OCI-M2 (cell line): ENCODE results near the gene GSTA3.
"Not testable (repeated sequence)": the region's sequence is repeated elsewhere in the genome, so short reads cannot be mapped to it uniquely, and the experiment has no call there.

Experiments used
- DNase-seq: peaks from one replicate; lab custom pipeline; 2025; ENCODE audit not compliant: unreplicated experiment; lab: John Stamatoyannopoulos, UW

GSTA3 gene

DNA sequence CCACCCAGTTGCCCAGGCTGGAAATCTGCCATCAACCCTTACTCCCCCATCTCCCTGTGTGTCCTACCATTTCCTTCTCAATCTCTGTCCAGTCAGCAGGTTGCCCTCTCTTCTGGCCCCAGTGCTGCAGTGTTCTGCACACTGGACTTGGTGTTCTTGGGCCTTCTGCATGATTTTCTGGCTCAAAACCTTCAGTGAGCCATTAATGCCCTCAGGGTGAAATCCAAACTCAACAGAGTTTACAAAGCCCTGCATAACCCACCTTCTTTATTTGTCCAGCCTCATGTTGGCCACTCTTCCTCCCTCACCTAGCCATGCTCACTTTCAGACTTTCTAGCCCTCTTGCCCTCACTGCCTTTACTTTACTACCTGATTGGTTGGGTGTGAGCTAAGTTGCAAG lies 5.0 kb upstream of the GSTA3 start:
- no peak for DNase-seq

DNA sequence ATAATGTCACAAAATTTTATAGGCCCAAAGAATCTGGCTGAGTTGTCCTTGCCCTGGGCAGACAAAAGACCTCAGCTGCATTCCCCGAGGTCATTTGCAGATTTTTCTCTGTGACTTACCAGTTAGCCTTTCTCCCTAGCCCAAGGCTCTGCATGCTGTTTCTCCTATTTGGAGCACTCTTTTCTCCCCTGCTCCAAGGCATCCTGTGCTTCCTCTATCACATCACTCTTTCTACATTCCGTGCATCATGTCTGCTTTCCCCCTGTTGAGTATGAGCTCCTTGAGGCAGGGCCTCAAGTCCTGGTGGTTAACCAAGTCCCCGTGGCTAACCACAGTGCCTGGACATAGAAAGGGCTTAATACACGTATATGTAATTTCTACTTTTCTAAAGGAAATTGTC lies 593 bp upstream of the GSTA3 start:
- no peak for DNase-seq

DNA sequence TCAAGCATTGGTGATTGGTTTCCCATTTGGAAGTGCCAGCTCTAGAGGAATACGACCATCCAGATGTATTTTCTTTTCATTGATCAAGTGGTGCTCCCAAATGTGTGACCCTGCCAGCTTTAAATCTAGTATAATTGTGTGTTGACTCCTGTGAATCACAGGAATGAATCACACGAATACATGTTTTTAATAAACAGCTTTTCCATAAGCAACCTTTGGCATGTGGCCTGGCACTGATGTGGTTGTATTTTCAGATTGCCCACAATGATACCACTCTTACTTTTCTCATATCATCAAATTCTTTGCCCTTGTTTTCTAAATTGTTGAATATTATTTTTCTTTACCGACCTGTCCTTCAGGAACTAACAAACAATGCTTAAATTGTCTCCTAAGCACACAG lies 367 bp downstream of the GSTA3 start:
- no peak for DNase-seq

- no peak for DNase-seq
Measured at GRCh38 chr6:52908526-52908925, 972 bp downstream of the GSTA3 start.

DNA sequence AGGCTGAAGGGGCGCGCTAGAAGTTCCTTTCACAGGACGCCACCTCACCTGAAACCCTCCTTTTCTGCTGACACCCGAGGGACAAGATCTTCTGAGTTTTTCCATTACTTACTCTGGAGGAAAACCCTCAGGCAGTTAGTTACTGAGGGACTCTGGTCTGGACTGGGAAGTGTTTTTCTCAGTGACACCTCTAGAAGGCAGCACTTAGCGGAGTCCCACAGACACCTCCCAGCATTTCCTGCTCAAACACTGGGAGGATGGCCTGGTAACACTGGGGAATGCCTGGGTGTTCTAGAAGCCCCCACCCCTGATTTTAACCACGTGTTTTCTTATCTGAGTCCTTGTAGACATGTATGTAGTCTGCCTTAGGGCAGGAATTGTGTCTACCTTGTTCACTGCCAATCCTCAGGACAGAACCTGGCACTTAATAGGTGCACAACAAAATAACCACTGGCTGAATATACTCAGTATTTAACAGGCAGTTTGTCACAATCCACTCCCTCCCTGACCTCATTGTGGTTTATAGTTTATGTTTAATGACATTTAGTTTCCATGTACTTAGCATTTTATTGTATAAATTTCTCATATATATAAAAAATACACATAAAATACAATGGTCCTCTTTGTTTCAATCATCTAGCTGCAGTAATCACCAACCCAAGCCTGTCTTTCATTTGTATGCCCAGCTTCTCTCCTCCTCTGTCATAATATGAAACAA lies 4.8 kb downstream of the GSTA3 start:
- no peak for DNase-seq

DNA sequence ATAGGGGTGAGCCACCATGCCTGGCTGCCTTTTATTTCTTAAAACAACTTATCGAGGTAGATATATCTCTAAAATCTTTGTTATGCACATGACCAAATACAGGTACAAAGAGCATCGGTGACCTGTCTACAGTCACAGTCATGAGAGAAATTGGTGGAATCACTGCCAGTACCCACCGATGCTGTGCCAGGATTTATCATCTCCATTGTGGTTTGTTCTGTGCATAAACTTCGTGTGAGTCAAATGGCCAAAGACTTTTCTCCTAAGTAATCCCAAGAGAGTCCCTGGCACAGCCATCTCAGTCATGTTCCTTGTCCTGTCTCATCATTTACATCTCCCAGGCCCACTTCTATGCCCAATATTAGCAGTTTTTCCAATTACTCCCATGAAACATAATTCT lies 9.0 kb downstream of the GSTA3 start:
- no peak for DNase-seq

GRCh38 chr6:52895790-52896189 lies 13.7 kb downstream of the GSTA3 start:
- DNase-seq: not testable (repeated sequence)

GRCh38 chr6:52894285-52894684 lies 15.2 kb downstream of the GSTA3 start:
- no peak for DNase-seq

GRCh38 chr6:52893803-52894202 lies 15.7 kb downstream of the GSTA3 start:
- DNase-seq: no peak

DNA sequence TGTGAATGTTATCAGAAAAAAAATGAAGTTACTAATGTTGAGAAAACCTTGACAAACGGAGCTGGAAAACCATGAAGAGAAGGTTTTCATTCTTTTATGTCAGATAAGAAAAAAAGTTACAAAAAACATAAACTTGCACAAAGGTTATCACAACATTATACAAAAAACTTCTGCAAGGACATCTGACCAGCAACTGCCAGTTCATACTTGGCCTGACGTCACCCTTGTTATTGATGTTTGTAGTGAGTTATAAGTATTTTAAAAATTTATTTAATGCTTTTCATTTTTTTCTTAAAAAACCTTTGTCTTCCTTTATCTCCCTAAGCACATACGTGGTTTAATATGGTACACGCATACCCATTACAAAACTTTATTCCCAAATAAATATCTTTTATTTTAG lies 16.3 kb downstream of the GSTA3 start:
- no peak for DNase-seq

DNA sequence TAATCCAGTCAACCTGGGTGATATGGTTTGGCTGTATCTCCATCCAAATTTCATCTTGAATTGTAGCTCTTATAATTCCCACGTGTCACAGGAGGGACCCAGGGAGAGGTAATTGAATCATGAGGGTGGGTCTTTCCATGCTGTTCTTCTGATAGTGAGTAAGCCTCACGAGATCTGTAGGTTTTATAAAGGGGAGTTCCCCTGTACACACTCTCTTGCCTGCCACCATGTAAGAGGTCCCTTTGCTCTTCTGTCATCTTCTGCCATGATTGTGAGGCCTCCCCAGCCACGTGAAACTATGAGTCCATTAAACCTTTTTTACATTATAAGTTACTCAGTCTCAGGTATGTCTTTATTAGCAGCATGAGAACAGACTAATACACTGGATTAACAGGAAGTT lies 19.5 kb downstream of the GSTA3 start:
- no peak for DNase-seq

GRCh38 chr6:52887910-52888524 lies 21.5 kb downstream of the GSTA3 start:
- DNase-seq: no peak

- peak; percentile 77 for DNase-seq
Measured at GRCh38 chr6:52881996-52882841, 27.3 kb downstream of the GSTA3 start.

DNA sequence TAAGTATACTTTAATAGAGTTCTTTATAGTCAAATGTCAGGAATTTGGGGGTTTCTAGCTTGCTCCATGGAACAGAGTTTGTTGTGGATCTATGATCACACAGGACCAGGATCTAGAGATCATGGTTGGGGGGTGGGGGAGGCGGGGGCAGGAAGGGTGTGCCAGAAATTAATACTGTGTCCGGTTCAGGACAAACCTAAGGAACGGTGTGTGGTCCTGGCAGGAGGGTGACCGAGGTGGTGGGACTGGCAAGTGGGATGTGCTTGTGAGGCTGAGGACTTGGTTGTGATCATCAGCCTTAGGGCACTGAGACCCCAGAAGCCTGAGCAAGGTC lies 27.9 kb downstream of the GSTA3 start:
- DNase-seq: no peak

- DNase-seq: no peak
Measured at GRCh38 chr6:52877786-52878185, 31.7 kb downstream of the GSTA3 start.

- DNase-seq: no peak
Measured at GRCh38 chr6:52877168-52877567, 32.3 kb downstream of the GSTA3 start.

GRCh38 chr6:52876056-52876787 lies 33.3 kb downstream of the GSTA3 start:
- DNase-seq: no peak

DNA sequence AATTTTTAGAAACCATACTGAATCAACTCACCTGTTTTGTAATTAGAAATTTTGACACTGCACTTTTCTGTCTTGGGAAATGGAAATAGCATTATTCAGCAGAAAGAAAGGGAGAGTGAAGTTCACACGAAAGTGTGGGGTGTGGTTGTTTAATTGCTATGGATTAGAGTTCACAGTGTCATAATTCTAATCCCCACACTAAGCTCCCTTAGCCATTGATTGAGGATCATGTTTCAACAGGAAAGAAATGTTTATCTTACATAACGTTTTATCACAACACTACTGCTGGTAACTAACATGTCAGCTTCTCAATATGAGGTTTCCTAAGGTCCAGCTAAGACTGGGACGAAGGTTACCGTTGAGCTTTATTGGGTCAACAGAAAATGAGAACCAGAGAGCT lies 37.5 kb downstream of the GSTA3 start:
- DNase-seq: no peak

GRCh38 chr6:52871621-52872020 lies 37.9 kb downstream of the GSTA3 start:
- DNase-seq: no peak

GRCh38 chr6:52870335-52871091 lies 39.0 kb downstream of the GSTA3 start:
- not testable (repeated sequence) for DNase-seq

- not testable (repeated sequence) for DNase-seq
Measured at GRCh38 chr6:52868899-52869298, 40.6 kb downstream of the GSTA3 start.
